Ramos (cell line): ENCODE data around the gene RBM10.
"Not testable (repeated sequence)": the region's sequence is repeated elsewhere in the genome, so short reads cannot be mapped to it uniquely, and the experiment has no call there.

ENCODE experiments used
- in situ Hi-C: fragments of 300-500 bp; cut with MboI; formaldehyde crosslinking; loops from one replicate; pipeline ENCODE4 v1.14.3; 2022; ENCODE audit warnings: low sequenced_read_pairs; ENCODE audit not compliant: unreplicated experiment

RBM10 gene, protein sequence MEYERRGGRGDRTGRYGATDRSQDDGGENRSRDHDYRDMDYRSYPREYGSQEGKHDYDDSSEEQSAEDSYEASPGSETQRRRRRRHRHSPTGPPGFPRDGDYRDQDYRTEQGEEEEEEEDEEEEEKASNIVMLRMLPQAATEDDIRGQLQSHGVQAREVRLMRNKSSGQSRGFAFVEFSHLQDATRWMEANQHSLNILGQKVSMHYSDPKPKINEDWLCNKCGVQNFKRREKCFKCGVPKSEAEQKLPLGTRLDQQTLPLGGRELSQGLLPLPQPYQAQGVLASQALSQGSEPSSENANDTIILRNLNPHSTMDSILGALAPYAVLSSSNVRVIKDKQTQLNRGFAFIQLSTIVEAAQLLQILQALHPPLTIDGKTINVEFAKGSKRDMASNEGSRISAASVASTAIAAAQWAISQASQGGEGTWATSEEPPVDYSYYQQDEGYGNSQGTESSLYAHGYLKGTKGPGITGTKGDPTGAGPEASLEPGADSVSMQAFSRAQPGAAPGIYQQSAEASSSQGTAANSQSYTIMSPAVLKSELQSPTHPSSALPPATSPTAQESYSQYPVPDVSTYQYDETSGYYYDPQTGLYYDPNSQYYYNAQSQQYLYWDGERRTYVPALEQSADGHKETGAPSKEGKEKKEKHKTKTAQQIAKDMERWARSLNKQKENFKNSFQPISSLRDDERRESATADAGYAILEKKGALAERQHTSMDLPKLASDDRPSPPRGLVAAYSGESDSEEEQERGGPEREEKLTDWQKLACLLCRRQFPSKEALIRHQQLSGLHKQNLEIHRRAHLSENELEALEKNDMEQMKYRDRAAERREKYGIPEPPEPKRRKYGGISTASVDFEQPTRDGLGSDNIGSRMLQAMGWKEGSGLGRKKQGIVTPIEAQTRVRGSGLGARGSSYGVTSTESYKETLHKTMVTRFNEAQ

GRCh38 chrX:47144626-47145394 is at the start of gene RBM10, which contains the start of gene NDUFB11:
Gene RBM10, plus strand, starts transcription at chrX:47145221. Its CDS starts 2,261 bp downstream, at chrX:47147482.
Gene NDUFB11, minus strand, starts transcription at chrX:47144702. Its CDS starts 23 bp downstream, at chrX:47144679.
- in situ Hi-C loops, result no loop called here

DNA sequence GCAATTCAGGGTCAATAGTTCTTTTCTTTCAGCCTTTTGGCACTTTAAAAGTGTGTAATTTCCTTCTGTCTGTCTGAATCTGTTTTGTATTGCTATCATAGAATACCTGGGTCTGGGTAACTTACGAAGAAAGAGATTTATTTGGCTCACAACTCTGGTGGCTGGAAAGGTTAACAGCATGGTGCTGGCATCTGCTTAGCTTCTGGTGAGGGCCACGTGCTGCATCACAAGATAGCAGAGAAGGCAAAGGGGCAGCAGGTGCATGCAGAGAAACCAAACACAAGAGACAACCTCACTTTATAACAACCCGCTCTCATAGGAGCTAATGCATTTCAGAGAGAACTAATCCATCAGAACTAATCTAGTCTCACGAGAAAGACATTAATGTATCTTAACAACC is 48.0 kb upstream of the RBM10 start:
- in situ Hi-C loops, result no loop called here

- in situ Hi-C loops, result no loop called here
Measured at GRCh38 chrX:47098338-47099094, 46.5 kb upstream of the RBM10 start.

GRCh38 chrX:47101206-47101605 is 43.8 kb upstream of the RBM10 start:
- in situ Hi-C loops, result no loop called here

DNA sequence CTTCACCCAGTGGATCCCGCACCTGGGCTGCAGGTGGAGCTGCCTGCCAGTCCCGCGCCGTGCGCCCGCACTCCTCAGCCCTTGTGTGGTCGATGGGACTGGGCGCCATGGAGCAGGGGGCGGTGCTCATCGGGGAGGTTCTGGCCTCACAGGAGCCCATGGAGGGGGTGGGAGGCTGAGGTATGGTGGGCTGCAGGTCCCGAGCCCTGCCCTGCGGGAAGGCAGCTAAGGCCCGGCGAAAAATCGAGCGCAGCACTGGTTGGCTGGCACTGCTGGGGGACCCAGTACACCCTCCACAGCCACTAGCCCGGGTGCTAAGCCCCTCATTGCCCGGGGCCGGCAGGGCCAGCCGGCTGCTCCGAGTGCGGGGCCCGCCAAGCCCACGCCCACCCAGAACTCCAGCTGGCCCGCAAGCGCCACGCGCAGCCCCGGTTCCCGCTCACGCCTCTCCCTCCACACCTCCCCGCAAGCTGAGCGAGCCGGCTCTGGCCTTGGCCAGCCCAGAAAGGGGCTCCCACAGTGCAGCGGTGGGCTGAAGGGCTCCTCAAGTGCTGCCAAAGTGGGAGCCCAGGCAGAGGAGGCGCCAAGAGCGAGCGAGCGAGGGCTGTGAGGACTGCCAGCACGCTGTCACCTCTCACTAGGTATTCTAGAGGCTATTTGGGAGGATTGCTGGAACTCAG is 33.9 kb upstream of the RBM10 start:
- in situ Hi-C loops, result not testable (repeated sequence)

DNA sequence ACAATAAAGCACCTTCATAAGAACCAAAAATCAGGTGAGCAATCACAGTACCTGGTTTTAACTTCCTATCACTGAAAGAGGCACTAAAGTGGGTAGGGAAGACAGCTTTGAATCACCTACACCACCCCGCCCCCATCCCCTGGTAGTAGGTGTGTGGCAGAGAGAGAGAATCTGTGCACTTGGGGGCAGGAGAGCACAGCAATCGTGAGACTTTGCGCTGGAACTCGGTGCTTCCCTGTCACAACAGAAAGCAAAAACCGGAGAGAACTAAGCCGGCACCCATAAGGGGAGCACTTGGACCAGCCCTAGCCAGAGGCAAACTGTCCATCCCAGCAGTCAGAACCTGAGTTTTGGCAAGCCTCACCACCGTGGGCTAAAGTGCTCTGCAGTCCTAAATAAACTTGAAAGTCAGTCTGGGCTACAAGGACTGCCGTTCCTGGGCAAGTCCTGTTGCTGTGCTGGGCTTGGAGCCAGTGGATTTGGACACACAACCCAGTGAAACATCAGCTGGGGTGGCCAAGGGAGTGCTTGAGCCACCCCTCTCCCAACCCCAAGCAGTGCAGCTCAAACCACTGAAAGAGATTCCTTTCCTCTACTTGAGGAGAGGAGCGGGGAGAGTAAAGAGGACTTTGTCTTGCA is 32.6 kb upstream of the RBM10 start:
- in situ Hi-C loops, result no loop called here

- in situ Hi-C loops, result not testable (repeated sequence)
Measured at GRCh38 chrX:47116551-47117110, 28.4 kb upstream of the RBM10 start.

- in situ Hi-C loops, result not testable (repeated sequence)
Measured at GRCh38 chrX:47124466-47124865, 20.6 kb upstream of the RBM10 start.

DNA sequence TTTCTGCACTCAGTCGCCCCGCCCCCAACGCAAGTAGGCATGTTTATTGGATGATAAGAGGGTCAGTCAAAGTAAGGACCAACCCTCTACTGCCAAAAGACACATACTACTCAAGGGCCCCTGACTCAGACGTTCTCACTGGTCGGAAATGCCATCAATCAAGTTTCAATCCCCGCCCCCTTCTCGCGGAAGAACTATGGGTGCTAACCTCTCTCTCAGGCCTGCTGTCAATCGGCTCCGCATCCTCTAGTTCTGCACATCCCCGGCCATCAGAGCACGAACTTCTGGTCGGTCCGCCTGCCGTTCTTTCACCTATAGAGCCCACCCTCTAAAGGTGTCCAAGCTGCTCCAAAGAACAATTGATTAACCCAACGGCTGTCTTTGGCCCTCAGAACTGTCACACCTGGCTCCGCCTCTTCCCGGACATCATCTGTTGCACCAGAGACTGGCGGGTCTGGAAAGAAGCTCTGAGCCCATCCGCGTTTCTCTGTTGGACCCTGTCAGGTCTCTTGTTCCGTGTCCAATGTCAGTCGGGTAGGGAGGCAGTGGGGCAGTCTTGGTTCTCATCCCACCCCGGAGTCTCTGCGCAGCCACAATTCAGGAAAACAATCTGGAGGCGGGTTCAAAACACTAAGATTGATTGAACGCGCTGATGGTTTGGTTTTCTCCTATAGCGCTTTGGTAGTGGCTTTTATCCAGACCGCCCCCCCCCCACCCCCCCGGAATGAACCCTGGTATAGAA is 15.7 kb upstream of the RBM10 start:
- in situ Hi-C loops, result no loop called here

DNA sequence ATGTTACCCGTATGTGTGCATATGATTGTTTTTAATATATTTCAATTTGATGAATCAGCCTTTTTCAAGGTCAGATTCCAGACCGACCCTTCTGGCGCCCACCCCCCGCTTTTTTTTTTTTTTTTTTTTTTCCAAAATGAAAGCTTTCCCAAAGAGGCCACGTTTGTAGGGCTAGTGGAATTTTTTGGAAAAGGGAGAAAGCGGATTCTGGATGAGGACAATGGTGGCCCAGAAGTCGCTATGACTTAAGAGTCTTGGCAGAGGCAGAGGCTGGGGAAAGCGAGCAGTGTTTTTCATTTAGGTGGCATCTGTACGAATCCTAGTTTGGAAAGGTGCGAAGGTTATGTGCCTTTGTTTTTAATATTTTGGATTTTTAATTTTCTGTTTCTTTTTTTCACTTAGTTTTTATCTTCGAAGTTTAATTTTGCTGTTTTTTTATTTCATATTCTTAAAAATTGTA is 15.1 kb upstream of the RBM10 start:
- in situ Hi-C loops, result no loop called here

GRCh38 chrX:47133493-47133892 is 11.5 kb upstream of the RBM10 start:
- in situ Hi-C loops, result no loop called here

GRCh38 chrX:47135650-47136049 is 9.4 kb upstream of the RBM10 start:
- in situ Hi-C loops, result not testable (repeated sequence)

- in situ Hi-C loops, result no loop called here
Measured at GRCh38 chrX:47138171-47138570, 6.8 kb upstream of the RBM10 start.

DNA sequence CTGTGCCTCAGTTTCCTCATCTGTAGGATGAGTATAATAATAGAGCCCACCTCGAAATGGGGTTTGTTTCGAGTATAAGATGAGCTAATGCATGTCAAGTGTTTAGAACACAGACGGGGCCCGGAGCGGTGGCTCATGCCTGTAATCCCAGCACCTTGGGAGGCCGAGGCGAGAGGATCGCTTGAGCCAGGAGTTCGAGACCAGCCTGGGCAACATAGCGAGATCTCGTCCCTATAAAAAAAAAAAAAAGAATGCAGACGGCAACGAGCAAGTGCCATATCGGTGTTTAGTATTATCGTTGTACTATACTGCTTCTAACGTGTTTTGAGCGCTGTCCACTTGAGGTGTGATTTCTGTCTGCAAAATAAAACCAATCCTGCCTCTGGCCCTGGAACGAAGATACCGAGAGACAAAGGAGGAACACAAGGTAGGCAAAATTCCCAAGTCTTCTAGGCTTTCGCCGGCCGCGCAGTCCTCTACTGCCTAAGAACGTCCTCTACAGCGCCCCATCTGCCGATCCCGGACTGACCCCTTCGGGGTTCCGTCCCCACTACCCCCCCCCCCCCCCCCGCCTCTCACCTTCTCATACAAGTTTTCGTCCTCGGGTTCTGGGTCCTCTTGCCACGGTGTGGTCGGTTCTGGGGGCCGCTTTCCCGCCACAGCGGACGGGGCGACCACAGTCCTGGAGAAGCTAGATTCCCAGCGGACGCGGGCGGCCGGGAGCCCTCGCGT is 961 bp upstream of the RBM10 start:
- in situ Hi-C loops, result no loop called here

- in situ Hi-C loops, result no loop called here
Measured at GRCh38 chrX:47145395-47146120, 537 bp downstream of the RBM10 start.
